Thymus (tissue), 11 donors: ENCODE measurements around the gene WNT7A. TPM values are rescaled to one million over a fixed set of nuclear protein-coding genes. Genes with fewer than 3 reads are reported as not detected.
A peak's percentile ranks its signal among the peaks of the same experiment; 100 is the strongest.

Experiments used
- DNase-seq, 9 donors: peaks; one replicate each; pipeline ENCODE4 v3.0.0-alpha.2; 2013; ENCODE audit warnings: low spot score in 9 of 9, low read depth in 6 of 9, missing footprints in 1 of 9
- H3K27ac ChIP-seq, 2 donors: one replicate each; pipeline ENCODE4 v1.5.1; 2013; ENCODE audit warnings: control low read depth in 1 of 2, low read depth in 1 of 2, low read length in 1 of 2, mild to moderate bottlenecking in 1 of 2, moderate library complexity in 1 of 2
- H3K27me3 ChIP-seq, 2 donors: one replicate each; pipeline ENCODE4 v1.5.1; 2013; ENCODE audit warnings: low read length in 1 of 2; ENCODE audit not compliant: control insufficient read depth in 2 of 2, insufficient read depth in 1 of 2
- H3K36me3 ChIP-seq, 2 donors: one replicate each; pipeline ENCODE4 v1.5.1; 2013; ENCODE audit warnings: low read length in 1 of 2, mild to moderate bottlenecking in 1 of 2, moderate library complexity in 1 of 2; ENCODE audit not compliant: control insufficient read depth in 2 of 2, insufficient read depth in 2 of 2
- H3K4me1 ChIP-seq, 2 donors: one replicate each; pipeline ENCODE4 v1.5.1; 2013; ENCODE audit warnings: low read length in 2 of 2; ENCODE audit not compliant: control insufficient read depth in 2 of 2, insufficient read depth in 2 of 2
- H3K4me3 ChIP-seq, 2 donors: one replicate each; pipeline ENCODE4 v1.5.1; 2013; ENCODE audit warnings: low read length in 2 of 2, control low read depth in 1 of 2, mild to moderate bottlenecking in 1 of 2
- H3K9me3 ChIP-seq, 2 donors: one replicate each; pipeline ENCODE4 v1.5.1; 2013; ENCODE audit warnings: low read length in 1 of 2, mild to moderate bottlenecking in 1 of 2; ENCODE audit not compliant: control insufficient read depth in 2 of 2, insufficient read depth in 1 of 2
- WGBS: extraction: QIAGEN DNeasy Blood & Tissue Kit; methylation state at CpG from one replicate; pipeline ENCODE4 v1.1.7; 2013; 5-methylcytosine and 5-hydroxymethylcytosine counted together
- polyA plus RNA-seq: library from polyadenylated mRNA; stranded (reverse); fragments of 200-250 nt; gene quantifications from one replicate; pipeline ENCODE4 v1.2.3, GENCODE V29; 2013
- total RNA-seq: library from RNA; stranded (reverse); fragments of 120-200 nt; gene quantifications from one replicate; pipeline ENCODE4 v1.2.4, GENCODE V29; 2013
- donor health status: healthy.

WNT7A gene
- total and polyA plus RNA-seq, 2 donors, result under 0.01 to 0.14 TPM

GRCh38 chr3:13792051-13792490 is 87.8 kb downstream of the WNT7A start:
- Histone ChIP-seq H3K4me1 (peaks cover 0 to 25% of the 10 kb centered on the region in 2 donors), H3K36me3 (no peaks in the 10 kb centered on the region), H3K9me3 (peaks cover 0 to 3% of the 10 kb centered on the region in 2 donors), H3K27me3 (peaks cover 0 to 6% of the 10 kb centered on the region in 2 donors), H3K27ac (no peak overlapping the region), H3K4me3 (no peak overlapping the region)
- DNase-seq, result peak in 3 of 9 donors; percentile 5 to 39 (median 20)
- WGBS, result 69% methylated on average over 9 of the region's 9 CpGs

GRCh38 chr3:13791198-13792050 is 88.4 kb downstream of the WNT7A start:
- peaks cover 0 to 3% of the 10 kb centered on the region in 2 donors for H3K9me3 ChIP-seq
- no peak overlapping the region for H3K4me3 ChIP-seq
- no peak overlapping the region for H3K27ac ChIP-seq
- peaks cover 0 to 18% of the 10 kb centered on the region in 2 donors for H3K4me1 ChIP-seq
- H3K36me3 ChIP-seq, result no peaks in the 10 kb centered on the region
- peaks cover 0 to 6% of the 10 kb centered on the region in 2 donors for H3K27me3 ChIP-seq
- DNase-seq, result no peak
- WGBS, result 74% methylated on average over 14 of the region's 14 CpGs

GRCh38 chr3:13790376-13791197 is 89.3 kb downstream of the WNT7A start:
- WGBS, result 94% methylated on average over 13 of the region's 13 CpGs
- H3K9me3 ChIP-seq, result peaks cover 0 to 3% of the 10 kb centered on the region in 2 donors
- H3K4me3 ChIP-seq, result no peak overlapping the region
- H3K36me3 ChIP-seq, result no peaks in the 10 kb centered on the region
- H3K4me1 ChIP-seq, result peaks cover 0 to 12% of the 10 kb centered on the region in 2 donors
- H3K27ac ChIP-seq, result no peak overlapping the region
- peaks cover 0 to 6% of the 10 kb centered on the region in 2 donors for H3K27me3 ChIP-seq
- no peak for DNase-seq

- Histone ChIP-seq H3K4me3 (no peak overlapping the region), H3K36me3 (no peaks in the 10 kb centered on the region), H3K27me3 (peaks cover 0 to 6% of the 10 kb centered on the region in 2 donors), H3K27ac (no peak overlapping the region), H3K9me3 (peaks cover 0 to 3% of the 10 kb centered on the region in 2 donors), H3K4me1 (peaks cover 0 to 12% of the 10 kb centered on the region in 2 donors)
- DNase-seq, result no peak
- WGBS, result 72% methylated on average over 9 of the region's 9 CpGs
These were observed 91.1 kb downstream of the WNT7A start for GRCh38 chr3:13788522-13789424.

- H3K36me3 ChIP-seq, result no peaks in the 10 kb centered on the region
- no peak for DNase-seq
- H3K27me3 ChIP-seq, result peaks cover 0 to 6% of the 10 kb centered on the region in 2 donors
- H3K4me3 ChIP-seq, result no peak overlapping the region
- peaks cover 0 to 11% of the 10 kb centered on the region in 2 donors for H3K4me1 ChIP-seq
- H3K9me3 ChIP-seq, result peaks cover 0 to 3% of the 10 kb centered on the region in 2 donors
- H3K27ac ChIP-seq, result no peak overlapping the region
- 88% methylated on average over 19 of the region's 19 CpGs for WGBS
These were observed 92.2 kb downstream of the WNT7A start for GRCh38 chr3:13787533-13788132.

GRCh38 chr3:13786811-13787210 is 93.1 kb downstream of the WNT7A start:
- Histone ChIP-seq H3K27ac (no peak overlapping the region), H3K36me3 (no peaks in the 10 kb centered on the region), H3K9me3 (peaks cover 0 to 2% of the 10 kb centered on the region in 2 donors), H3K4me3 (no peak overlapping the region), H3K27me3 (peaks cover 0 to 8% of the 10 kb centered on the region in 2 donors), H3K4me1 (peaks cover 0 to 3% of the 10 kb centered on the region in 2 donors)
- no peak for DNase-seq
- 95% methylated on average over 10 of the region's 10 CpGs for WGBS

GRCh38 chr3:13785853-13786436 is 93.9 kb downstream of the WNT7A start:
- Histone ChIP-seq H3K4me3 (no peak overlapping the region), H3K4me1 (no peaks in the 10 kb centered on the region), H3K9me3 (no peaks in the 10 kb centered on the region), H3K27ac (no peak overlapping the region), H3K36me3 (no peaks in the 10 kb centered on the region), H3K27me3 (peaks cover 0 to 6% of the 10 kb centered on the region in 2 donors)
- DNase-seq, result no peak
- WGBS, result 96% methylated on average over 13 of the region's 13 CpGs

GRCh38 chr3:13785351-13785750 is 94.5 kb downstream of the WNT7A start:
- no peak for DNase-seq
- H3K4me3 ChIP-seq, result no peak overlapping the region
- H3K27ac ChIP-seq, result no peak overlapping the region
- H3K36me3 ChIP-seq, result no peaks in the 10 kb centered on the region
- no peaks in the 10 kb centered on the region for H3K4me1 ChIP-seq
- peaks cover 0 to 3% of the 10 kb centered on the region in 2 donors for H3K27me3 ChIP-seq
- H3K9me3 ChIP-seq, result no peaks in the 10 kb centered on the region
- 96% methylated on average over 7 of the region's 7 CpGs for WGBS
